GM18868 (cell line): ENCODE results near the gene RASGEF1C.

Experiments used
- ATAC-seq: cut with Tn5 transposase; IDR thresholded peaks from one replicate; pipeline ENCODE4 v1.9.1; 2021; ENCODE audit warnings: mild to moderate bottlenecking, moderate library complexity; ENCODE audit not compliant: unreplicated experiment

The RASGEF1C gene

GRCh38 chr5:180068519-180069090 is 140.4 kb downstream of the RASGEF1C start:
- no peak for ATAC-seq

GRCh38 chr5:180067986-180068385 is 141.0 kb downstream of the RASGEF1C start:
- ATAC-seq: no peak

- ATAC-seq: no peak
Measured at GRCh38 chr5:180060192-180060591, 148.8 kb downstream of the RASGEF1C start.

- ATAC-seq: no peak
Measured at GRCh38 chr5:180059326-180059725, 149.7 kb downstream of the RASGEF1C start.

GRCh38 chr5:180056153-180056552 is 152.9 kb downstream of the RASGEF1C start:
- no peak for ATAC-seq

GRCh38 chr5:180054226-180054625 is 154.8 kb downstream of the RASGEF1C start:
- no peak for ATAC-seq

- no peak for ATAC-seq
Measured at GRCh38 chr5:180053061-180053602, 155.9 kb downstream of the RASGEF1C start.

- no peak for ATAC-seq
Measured at GRCh38 chr5:180052211-180052818, 156.7 kb downstream of the RASGEF1C start.
